SK-N-SH (cell line): ENCODE data around the gene PPFIBP2. TPM values are rescaled to one million over a fixed set of nuclear protein-coding genes. Genes with fewer than 3 reads are reported as not detected.

Source experiments
- CTCF ChIA-PET: fragments of 300-600, 350-600 bp; formaldehyde crosslinking; extraction: SDS; loops from one replicate; lab custom pipeline; 2021; lab: Yijun Ruan, JAX
- POLR2A ChIA-PET: fragments of 350-600 bp; sonication (Branson Sonifier 250); formaldehyde crosslinking; extraction: SDS; loops from one replicate; lab custom pipeline; 2020; ENCODE audit warnings: antibody characterized with exemption, inconsistent platforms; lab: Yijun Ruan, JAX
- DNase-seq: peaks from one replicate; pipeline ENCODE4 v3.0.0; 2012
- H2AFZ ChIP-seq: fragments of 200-600 bp; sonication (generic); 2 replicates; pipeline ENCODE4 v1.8.1; 2016; ENCODE audit warnings: antibody characterized with exemption, mild to moderate bottlenecking, low read depth
- H3F3A ChIP-seq: fragments of 200-600 bp; sonication (generic); replicated peaks from 2 replicates; pipeline ENCODE3; 2016; ENCODE audit warnings: antibody characterized with exemption, mild to moderate bottlenecking; ENCODE audit not compliant: insufficient read depth
- H3K27ac ChIP-seq, 2 experiments: fragments of 200-500 bp in 1 of 2; fragments of 200-600 bp in 1 of 2; sonication (Bioruptor generic) in 1 of 2; sonication (generic), shearing (Covaris generic) in 1 of 2; 2 replicates each; pipeline versions ENCODE4 v1.5.1 to v1.6.1; 2014 to 2016; ENCODE audit warnings: low read depth in 2 of 2, inconsistent platforms in 1 of 2, low read length in 1 of 2, mild to moderate bottlenecking in 1 of 2, mixed read lengths in 1 of 2
- H3K27me3 ChIP-seq: fragments of 200-600 bp; sonication (generic), shearing (Covaris generic); 2 replicates; pipeline ENCODE4 v1.6.1; 2016; ENCODE audit warnings: mixed run types; ENCODE audit not compliant: insufficient read depth
- H3K36me3 ChIP-seq, 2 experiments: fragments of 200-500 bp in 1 of 2; fragments of 200-600 bp in 1 of 2; sonication (Bioruptor generic) in 1 of 2; sonication (generic) in 1 of 2; replicated peaks in 1 of 2; 2 replicates each; pipeline versions ENCODE3 to v1.5.1; 2014 to 2016; ENCODE audit warnings: low read length in 1 of 2, mild to moderate bottlenecking in 1 of 2; ENCODE audit not compliant: insufficient read depth in 2 of 2, control insufficient read depth in 1 of 2
- H3K4me1 ChIP-seq, 2 experiments: fragments of 200-500 bp in 1 of 2; fragments of 200-600 bp in 1 of 2; sonication (Bioruptor generic) in 1 of 2; sonication (generic), shearing (Covaris generic) in 1 of 2; 2 replicates each; pipeline versions ENCODE4 v1.5.1 to v1.6.1; 2014 to 2016; ENCODE audit warnings: low read depth in 1 of 2, low read length in 1 of 2, mixed run types in 1 of 2; ENCODE audit not compliant: insufficient read depth in 2 of 2, control insufficient read depth in 1 of 2
- H3K4me2 ChIP-seq: fragments of 200-600 bp; sonication (generic), shearing (Covaris generic); 2 replicates; pipeline ENCODE4 v1.6.1; 2017; ENCODE audit warnings: mixed run types
- H3K4me3 ChIP-seq, 2 experiments: fragments of 200-500 bp in 1 of 2; fragments of 200-600 bp in 1 of 2; sonication (Bioruptor generic) in 1 of 2; sonication (generic), shearing (Covaris generic) in 1 of 2; 2 replicates each; pipeline versions ENCODE4 v1.5.1 to v1.8.1; 2014 to 2016; ENCODE audit warnings: low read depth in 2 of 2, inconsistent platforms in 1 of 2, low read length in 1 of 2, mild to moderate bottlenecking in 1 of 2, mixed read lengths in 1 of 2, moderate library complexity in 1 of 2
- H3K79me2 ChIP-seq: fragments of 200-600 bp; sonication (generic); 2 replicates; pipeline ENCODE4 v1.8.1; 2017; ENCODE audit warnings: mild to moderate bottlenecking; ENCODE audit not compliant: insufficient read depth
- H3K9ac ChIP-seq: fragments of 200-600 bp; sonication (generic); 2 replicates; pipeline ENCODE4 v1.6.1; 2017; ENCODE audit warnings: mixed run types
- H3K9me2 ChIP-seq: fragments of 200-600 bp; sonication (generic); 2 replicates; pipeline ENCODE4 v1.6.1; 2017; ENCODE audit warnings: mixed run types
- H3K9me3 ChIP-seq: fragments of 200-600 bp; sonication (generic); 2 replicates; pipeline ENCODE4 v1.6.1; 2017; ENCODE audit warnings: mixed run types, mild to moderate bottlenecking, moderate library complexity
- H4K20me1 ChIP-seq: fragments of 200-600 bp; sonication (generic); 2 replicates; pipeline ENCODE4 v1.6.1; 2017; ENCODE audit warnings: mild to moderate bottlenecking, mixed run types; ENCODE audit not compliant: insufficient read depth
- CHD2 ChIP-seq: fragments of 150-350 bp; IDR thresholded peaks from 2 replicates; pipeline ENCODE4 v1.6.1; 2018; ENCODE audit warnings: low read length; ENCODE audit not compliant: partially characterized antibody
- EP300 ChIP-seq, 2 experiments: IDR thresholded peaks; 2 replicates each; pipeline versions ENCODE4 v1.4.0 to v1.6.1; 2012; ENCODE audit warnings: borderline replicate concordance in 1 of 2, low read depth in 1 of 2, low read length in 1 of 2
- EZH2phosphoT487 ChIP-seq: fragments of 200-600 bp; sonication (generic); IDR thresholded peaks from 2 replicates; pipeline ENCODE4 v1.6.1; 2017; ENCODE audit warnings: low read depth, mixed run types, mild to moderate bottlenecking, antibody characterized with exemption, moderate library complexity, borderline replicate concordance
- FOSL2 ChIP-seq: IDR thresholded peaks from 2 replicates; pipeline ENCODE4 v1.4.0; 2012; ENCODE audit warnings: low read depth, mild to moderate bottlenecking, moderate library complexity, borderline replicate concordance
- FOXM1 ChIP-seq: IDR thresholded peaks from 2 replicates; pipeline ENCODE4 v1.4.0; 2012; ENCODE audit warnings: low read depth, mild to moderate bottlenecking
- POLR2AphosphoS5 ChIP-seq: IDR thresholded peaks from 2 replicates; pipeline ENCODE4 v1.6.1; 2012; ENCODE audit warnings: low read depth, low read length
- WGBS: methylation state at CpG from one replicate; pipeline ENCODE4 v1.1.6; 2017; ENCODE audit warnings: low lambda C conversion rate; 5-methylcytosine and 5-hydroxymethylcytosine counted together
- polyA plus RNA-seq, 3 experiments: library from polyadenylated mRNA; depleted of rRNA; stranded (reverse); fragments of >200 nt; gene quantifications; 2 replicates each; pipeline ENCODE4 v1.2.3, GENCODE V29; 2012
- TF ChIP-seq, protein P1 (sequence below): IDR thresholded peaks from 2 replicates; pipeline ENCODE4 v1.4.0; 2012; ENCODE audit warnings: low read depth, borderline replicate concordance
- TF ChIP-seq, protein P2 (sequence below): IDR thresholded peaks from 2 replicates; pipeline ENCODE4 v1.4.0; 2012; ENCODE audit warnings: low read depth
- TF ChIP-seq, protein P3 (sequence below): fragments of 200-600 bp; sonication (generic); IDR thresholded peaks from 2 replicates; pipeline ENCODE4 v1.6.1; 2017; ENCODE audit warnings: antibody characterized with exemption, mild to moderate bottlenecking, moderate library complexity

PPFIBP2 gene
- polyA plus RNA-seq, 1 of the 3 experiments (the other 2 are of a cell fraction): 0.67 TPM

DNA sequence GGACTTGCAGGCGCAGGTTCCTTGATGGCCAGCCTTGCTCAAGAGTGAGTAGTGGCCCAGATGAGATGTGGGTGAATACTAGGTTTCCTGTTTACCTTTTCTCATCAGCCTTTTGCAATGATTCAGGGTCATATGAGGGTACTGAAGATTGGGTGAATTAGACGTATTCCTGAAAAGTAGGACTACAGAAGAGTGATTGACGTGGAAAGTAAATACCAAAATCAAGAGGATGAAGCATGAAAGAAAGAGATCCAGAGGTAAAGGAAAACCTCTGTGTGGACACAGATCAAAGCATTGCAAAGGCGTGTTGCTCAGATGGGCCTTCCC, 99.6 kb downstream of the PPFIBP2 start:
- WGBS: 56% methylated on average over 4 of the region's 4 CpGs
- H2AFZ ChIP-seq: no peak overlapping the region
- no peak overlapping the region for H3K4me3 ChIP-seq
- no peak overlapping the region for H3K4me2 ChIP-seq
- H3K27me3 ChIP-seq: no peaks in the 10 kb centered on the region
- H3K9ac ChIP-seq: no peak overlapping the region
- DNase-seq: no peak
- CTCF ChIA-PET: no interaction called here
- H3K9me2 ChIP-seq: no peaks in the 10 kb centered on the region
- H3K79me2 ChIP-seq: no peaks in the 10 kb centered on the region
- peaks cover 0 to 2% of the 10 kb centered on the region in 2 experiments for H3K36me3 ChIP-seq
- H3F3A ChIP-seq: no peaks in the 10 kb centered on the region
- no peaks in the 10 kb centered on the region for H4K20me1 ChIP-seq
- H3K9me3 ChIP-seq: no peaks in the 10 kb centered on the region
- H3K4me1 ChIP-seq: peaks cover 0 to 12% of the 10 kb centered on the region in 2 experiments; a peak in 2 of 4 replicates
- no peak overlapping the region for H3K27ac ChIP-seq
- POLR2A ChIA-PET: no interaction called here
- TF ChIP-seq, protein P1, sequence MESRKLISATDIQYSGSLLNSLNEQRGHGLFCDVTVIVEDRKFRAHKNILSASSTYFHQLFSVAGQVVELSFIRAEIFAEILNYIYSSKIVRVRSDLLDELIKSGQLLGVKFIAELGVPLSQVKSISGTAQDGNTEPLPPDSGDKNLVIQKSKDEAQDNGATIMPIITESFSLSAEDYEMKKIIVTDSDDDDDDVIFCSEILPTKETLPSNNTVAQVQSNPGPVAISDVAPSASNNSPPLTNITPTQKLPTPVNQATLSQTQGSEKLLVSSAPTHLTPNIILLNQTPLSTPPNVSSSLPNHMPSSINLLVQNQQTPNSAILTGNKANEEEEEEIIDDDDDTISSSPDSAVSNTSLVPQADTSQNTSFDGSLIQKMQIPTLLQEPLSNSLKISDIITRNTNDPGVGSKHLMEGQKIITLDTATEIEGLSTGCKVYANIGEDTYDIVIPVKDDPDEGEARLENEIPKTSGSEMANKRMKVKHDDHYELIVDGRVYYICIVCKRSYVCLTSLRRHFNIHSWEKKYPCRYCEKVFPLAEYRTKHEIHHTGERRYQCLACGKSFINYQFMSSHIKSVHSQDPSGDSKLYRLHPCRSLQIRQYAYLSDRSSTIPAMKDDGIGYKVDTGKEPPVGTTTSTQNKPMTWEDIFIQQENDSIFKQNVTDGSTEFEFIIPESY: no peak

DNA sequence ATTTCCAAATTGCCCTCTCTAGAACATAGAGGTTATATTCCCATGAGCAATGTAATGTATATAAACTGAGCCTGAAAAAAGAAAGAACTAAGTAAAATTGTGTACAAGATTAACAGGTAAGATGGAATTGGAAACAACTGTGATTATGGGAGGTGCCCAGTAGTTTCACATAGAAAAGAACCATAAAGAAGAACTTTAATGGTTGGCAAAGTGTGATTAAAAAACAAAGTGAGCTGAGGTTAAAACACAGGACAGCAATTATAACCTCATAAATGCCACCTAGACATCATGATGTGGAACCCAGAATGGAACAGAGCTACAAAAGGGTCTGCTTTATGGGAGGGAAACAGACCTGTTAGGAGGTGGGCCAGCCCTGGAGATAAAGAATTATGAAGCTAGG, 100.9 kb downstream of the PPFIBP2 start:
- ChIA-PET CTCF (interaction anchor here (1.0 to 1.1 kb wide), 2 partner anchors 43 to 168 kb away, joined by 3 read pairs; no protein-coding TSS in a partner anchor), POLR2A (no interaction called here)
- Histone ChIP-seq H3K4me3 (no peak overlapping the region), H3K9me2 (no peaks in the 10 kb centered on the region), H2AFZ (no peak overlapping the region), H3K9me3 (no peaks in the 10 kb centered on the region), H3K9ac (no peak overlapping the region), H3K36me3 (peaks cover 0 to 2% of the 10 kb centered on the region in 2 experiments), H3K79me2 (no peaks in the 10 kb centered on the region), H3K4me1 (peaks cover 0 to 12% of the 10 kb centered on the region in 2 experiments; a peak in 2 of 4 replicates), H3K4me2 (no peak overlapping the region), H3F3A (no peaks in the 10 kb centered on the region), H4K20me1 (no peaks in the 10 kb centered on the region), H3K27ac (no peak overlapping the region), H3K27me3 (no peaks in the 10 kb centered on the region)
- TF ChIP-seq POLR2AphosphoS5 (no peak), EP300 (IDR thresholded peaks at IDR 0.05; ENCODE audit: borderline replicate concordance in 1 of 2, low read depth in 1 of 2, low read length in 1 of 2) (no peak), CHD2 (no peak), FOXM1 (no peak), FOSL2 (no peak), EZH2phosphoT487 (no peak)
- TF ChIP-seq, protein P1: no peak
- TF ChIP-seq, protein P2, sequence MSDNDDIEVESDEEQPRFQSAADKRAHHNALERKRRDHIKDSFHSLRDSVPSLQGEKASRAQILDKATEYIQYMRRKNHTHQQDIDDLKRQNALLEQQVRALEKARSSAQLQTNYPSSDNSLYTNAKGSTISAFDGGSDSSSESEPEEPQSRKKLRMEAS: no peak
- TF ChIP-seq, protein P3, sequence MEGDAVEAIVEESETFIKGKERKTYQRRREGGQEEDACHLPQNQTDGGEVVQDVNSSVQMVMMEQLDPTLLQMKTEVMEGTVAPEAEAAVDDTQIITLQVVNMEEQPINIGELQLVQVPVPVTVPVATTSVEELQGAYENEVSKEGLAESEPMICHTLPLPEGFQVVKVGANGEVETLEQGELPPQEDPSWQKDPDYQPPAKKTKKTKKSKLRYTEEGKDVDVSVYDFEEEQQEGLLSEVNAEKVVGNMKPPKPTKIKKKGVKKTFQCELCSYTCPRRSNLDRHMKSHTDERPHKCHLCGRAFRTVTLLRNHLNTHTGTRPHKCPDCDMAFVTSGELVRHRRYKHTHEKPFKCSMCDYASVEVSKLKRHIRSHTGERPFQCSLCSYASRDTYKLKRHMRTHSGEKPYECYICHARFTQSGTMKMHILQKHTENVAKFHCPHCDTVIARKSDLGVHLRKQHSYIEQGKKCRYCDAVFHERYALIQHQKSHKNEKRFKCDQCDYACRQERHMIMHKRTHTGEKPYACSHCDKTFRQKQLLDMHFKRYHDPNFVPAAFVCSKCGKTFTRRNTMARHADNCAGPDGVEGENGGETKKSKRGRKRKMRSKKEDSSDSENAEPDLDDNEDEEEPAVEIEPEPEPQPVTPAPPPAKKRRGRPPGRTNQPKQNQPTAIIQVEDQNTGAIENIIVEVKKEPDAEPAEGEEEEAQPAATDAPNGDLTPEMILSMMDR: no peak
- DNase-seq: no peak
